Memory B cell (primary cell): ENCODE results near the gene GAN.

ENCODE experiments used
- ATAC-seq: fragments of 150-1000 bp; cut with Tn5 transposase; 2 replicates; pipeline ENCODE4 v1.10.0; 2021; ENCODE audit warnings: low read depth, mild to moderate bottlenecking, moderate library complexity
- DNase-seq, 2 donors: peaks; one replicate each; pipeline ENCODE4 v3.0.0; 2022; ENCODE audit warnings: low spot score in 2 of 2
- H3K27ac Mint-ChIP-seq: one replicate; pipeline ENCODE4 v1.8.0; 2022; ENCODE audit warnings: mild to moderate bottlenecking, moderate library complexity, mixed read lengths
- H3K27me3 Mint-ChIP-seq: one replicate; pipeline ENCODE4 v1.8.0; 2022; ENCODE audit warnings: mixed read lengths
- H3K36me3 Mint-ChIP-seq: one replicate; pipeline ENCODE4 v1.8.0; 2022; ENCODE audit warnings: mild to moderate bottlenecking, mixed read lengths
- H3K4me1 Mint-ChIP-seq: one replicate; pipeline ENCODE4 v1.8.0; 2022; ENCODE audit warnings: mixed read lengths
- H3K4me3 Mint-ChIP-seq: one replicate; pipeline ENCODE4 v1.8.0; 2022; ENCODE audit warnings: mild to moderate bottlenecking, moderate library complexity, mixed read lengths
- H3K9me3 Mint-ChIP-seq: one replicate; pipeline ENCODE4 v1.8.0; 2022; ENCODE audit warnings: mixed read lengths

Gene GAN, protein sequence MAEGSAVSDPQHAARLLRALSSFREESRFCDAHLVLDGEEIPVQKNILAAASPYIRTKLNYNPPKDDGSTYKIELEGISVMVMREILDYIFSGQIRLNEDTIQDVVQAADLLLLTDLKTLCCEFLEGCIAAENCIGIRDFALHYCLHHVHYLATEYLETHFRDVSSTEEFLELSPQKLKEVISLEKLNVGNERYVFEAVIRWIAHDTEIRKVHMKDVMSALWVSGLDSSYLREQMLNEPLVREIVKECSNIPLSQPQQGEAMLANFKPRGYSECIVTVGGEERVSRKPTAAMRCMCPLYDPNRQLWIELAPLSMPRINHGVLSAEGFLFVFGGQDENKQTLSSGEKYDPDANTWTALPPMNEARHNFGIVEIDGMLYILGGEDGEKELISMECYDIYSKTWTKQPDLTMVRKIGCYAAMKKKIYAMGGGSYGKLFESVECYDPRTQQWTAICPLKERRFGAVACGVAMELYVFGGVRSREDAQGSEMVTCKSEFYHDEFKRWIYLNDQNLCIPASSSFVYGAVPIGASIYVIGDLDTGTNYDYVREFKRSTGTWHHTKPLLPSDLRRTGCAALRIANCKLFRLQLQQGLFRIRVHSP

DNA sequence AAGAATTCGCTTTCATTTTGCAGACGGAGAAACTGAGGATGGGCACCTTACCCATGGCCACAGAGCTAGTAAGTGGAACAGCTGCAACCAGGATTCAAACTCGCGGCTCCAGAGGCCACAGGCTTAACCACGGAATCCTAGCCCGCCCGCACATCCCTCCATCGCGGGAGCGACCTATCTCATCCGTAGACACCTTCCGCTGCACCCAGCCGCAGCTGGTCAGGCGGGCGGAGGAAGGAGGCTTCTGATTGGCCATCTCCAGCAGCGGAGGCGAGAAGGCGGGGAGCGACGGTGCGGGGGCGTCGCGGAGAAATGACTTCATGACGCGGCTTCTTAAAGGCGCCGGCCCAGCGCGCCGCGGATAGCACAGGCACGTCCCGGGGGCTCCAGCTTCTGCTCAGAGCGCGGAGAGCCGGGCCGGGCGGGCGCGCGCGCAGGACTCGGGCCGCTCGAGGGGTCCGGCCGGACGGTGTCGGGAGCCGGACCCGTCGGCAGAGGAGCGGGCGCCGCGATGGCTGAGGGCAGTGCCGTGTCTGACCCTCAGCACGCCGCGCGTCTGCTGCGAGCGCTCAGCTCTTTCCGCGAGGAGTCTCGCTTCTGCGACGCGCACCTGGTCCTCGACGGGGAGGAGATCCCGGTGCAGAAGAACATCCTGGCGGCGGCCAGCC, at the start of gene GAN:
Gene GAN, plus strand, starts transcription at position 360 of the 668 bp plus-strand sequence. Its CDS starts 152 bp downstream, at position 512.
- no peaks in the 10 kb centered on the region for H3K9me3 Mint-ChIP-seq
- peaks cover 22% of the 10 kb centered on the region for H3K4me1 Mint-ChIP-seq
- no peaks in the 10 kb centered on the region for H3K27me3 Mint-ChIP-seq

DNA sequence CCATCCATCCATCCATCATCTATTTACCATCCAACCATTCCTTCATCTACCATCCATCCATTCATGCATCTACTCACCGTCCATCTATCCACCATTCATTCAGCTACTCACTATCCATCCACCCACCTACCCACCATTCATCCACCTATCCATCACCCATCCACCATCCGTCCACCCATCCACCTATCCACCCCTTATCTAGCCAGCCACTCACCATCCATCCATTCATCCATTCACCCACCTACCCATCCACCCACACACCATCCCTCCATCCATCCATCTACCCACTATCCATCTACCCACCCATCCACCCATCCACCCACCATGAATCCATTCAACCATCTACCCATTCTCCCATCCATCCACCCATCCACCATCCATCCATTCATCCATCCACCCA, 49.7 kb upstream of the GAN start:
- peaks cover 6% of the 10 kb centered on the region for H3K9me3 Mint-ChIP-seq
- H3K4me1 Mint-ChIP-seq: no peaks in the 10 kb centered on the region
- H3K36me3 Mint-ChIP-seq: peaks cover 3% of the 10 kb centered on the region
- H3K4me3 Mint-ChIP-seq: no peak overlapping the region
- no peak overlapping the region for H3K27ac Mint-ChIP-seq
- peaks cover 10% of the 10 kb centered on the region for H3K27me3 Mint-ChIP-seq
- no peak for ATAC-seq
- no peak for DNase-seq

More for the DNA sequence above, at the start of gene GAN:
- Mint-ChIP-seq H3K27ac (peak within 1 kb of the TSS; percentile 88), H3K4me3 (peak within 1 kb of the TSS; percentile 90), H3K36me3 (peaks cover 2% of the 10 kb centered on the region)
- DNase-seq: peak; percentile 88
- ATAC-seq: peak; percentile 93

DNA sequence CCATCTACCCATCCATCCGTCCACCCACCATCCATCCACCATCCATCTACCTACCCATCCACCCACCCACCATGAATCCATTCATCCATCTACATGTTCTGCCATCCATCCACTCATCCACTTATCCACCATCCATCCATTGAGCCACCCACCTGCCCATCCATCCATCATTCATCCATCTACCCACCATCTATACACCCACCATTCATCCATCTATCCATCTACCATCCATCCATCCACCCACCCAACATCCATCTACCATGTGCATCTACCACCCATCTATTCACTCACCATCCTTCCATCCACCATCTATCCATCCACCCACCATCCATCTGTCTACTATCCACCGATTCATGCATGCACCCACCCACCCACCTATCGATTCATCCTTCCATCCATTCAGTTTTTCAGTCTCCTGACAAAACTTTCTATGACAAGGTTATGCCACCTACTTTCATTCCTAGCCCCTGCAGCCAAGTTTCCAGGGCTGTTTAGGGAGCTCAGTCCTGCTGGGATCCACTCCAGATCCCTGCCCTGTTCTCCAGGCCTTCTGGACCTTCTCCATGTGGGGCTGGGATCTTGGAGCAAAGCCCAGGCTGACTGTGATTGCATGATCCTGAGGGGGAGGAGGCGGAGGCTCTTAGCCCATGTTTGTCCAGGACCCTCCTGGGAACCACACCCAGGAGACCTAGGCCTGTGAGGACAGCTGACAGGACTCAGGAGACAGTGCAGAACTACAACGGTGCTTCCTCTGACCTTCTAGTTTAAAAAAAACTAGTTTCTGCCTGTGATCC, 48.9 kb upstream of the GAN start:
- peaks cover 6% of the 10 kb centered on the region for H3K9me3 Mint-ChIP-seq

GRCh38 chr16:81266680-81267095, 48.1 kb upstream of the GAN start:
- no peak for ATAC-seq
- no peak overlapping the region for H3K27ac Mint-ChIP-seq
- no peaks in the 10 kb centered on the region for H3K4me1 Mint-ChIP-seq
- no peak for DNase-seq
- H3K27me3 Mint-ChIP-seq: peaks cover 14% of the 10 kb centered on the region
- H3K36me3 Mint-ChIP-seq: peaks cover 3% of the 10 kb centered on the region
- no peak overlapping the region for H3K4me3 Mint-ChIP-seq
- peaks cover 6% of the 10 kb centered on the region for H3K9me3 Mint-ChIP-seq

More for the DNA sequence above, 48.9 kb upstream of the GAN start:
- Mint-ChIP-seq H3K4me3 (no peak overlapping the region), H3K27me3 (peaks cover 10% of the 10 kb centered on the region), H3K36me3 (peaks cover 3% of the 10 kb centered on the region), H3K4me1 (no peaks in the 10 kb centered on the region), H3K27ac (no peak overlapping the region)
- no peak for DNase-seq
- ATAC-seq: no peak

DNA sequence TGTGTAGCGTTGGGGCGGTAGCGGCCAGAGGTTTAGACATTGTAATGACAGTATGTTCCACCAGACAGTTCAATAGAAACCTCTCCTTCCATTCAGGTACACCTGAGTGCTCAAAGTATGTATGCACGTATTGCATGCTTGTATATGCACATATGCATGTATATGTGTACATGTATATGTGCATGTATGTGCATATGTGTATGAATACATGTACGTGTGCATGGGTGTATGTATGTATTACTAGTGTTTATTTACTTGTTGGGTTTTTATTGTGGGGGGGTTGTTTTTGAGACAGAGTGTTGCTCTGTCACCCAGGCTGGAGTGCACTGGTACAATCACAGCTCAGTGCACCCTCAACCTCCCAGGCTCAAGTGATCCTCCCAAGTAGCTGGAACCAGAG, 46.3 kb upstream of the GAN start:
- Mint-ChIP-seq H3K36me3 (peaks cover 3% of the 10 kb centered on the region), H3K27ac (no peak overlapping the region), H3K9me3 (peaks cover 6% of the 10 kb centered on the region), H3K4me1 (no peaks in the 10 kb centered on the region), H3K4me3 (no peak overlapping the region), H3K27me3 (peaks cover 16% of the 10 kb centered on the region)
- no peak for ATAC-seq
- DNase-seq: no peak

DNA sequence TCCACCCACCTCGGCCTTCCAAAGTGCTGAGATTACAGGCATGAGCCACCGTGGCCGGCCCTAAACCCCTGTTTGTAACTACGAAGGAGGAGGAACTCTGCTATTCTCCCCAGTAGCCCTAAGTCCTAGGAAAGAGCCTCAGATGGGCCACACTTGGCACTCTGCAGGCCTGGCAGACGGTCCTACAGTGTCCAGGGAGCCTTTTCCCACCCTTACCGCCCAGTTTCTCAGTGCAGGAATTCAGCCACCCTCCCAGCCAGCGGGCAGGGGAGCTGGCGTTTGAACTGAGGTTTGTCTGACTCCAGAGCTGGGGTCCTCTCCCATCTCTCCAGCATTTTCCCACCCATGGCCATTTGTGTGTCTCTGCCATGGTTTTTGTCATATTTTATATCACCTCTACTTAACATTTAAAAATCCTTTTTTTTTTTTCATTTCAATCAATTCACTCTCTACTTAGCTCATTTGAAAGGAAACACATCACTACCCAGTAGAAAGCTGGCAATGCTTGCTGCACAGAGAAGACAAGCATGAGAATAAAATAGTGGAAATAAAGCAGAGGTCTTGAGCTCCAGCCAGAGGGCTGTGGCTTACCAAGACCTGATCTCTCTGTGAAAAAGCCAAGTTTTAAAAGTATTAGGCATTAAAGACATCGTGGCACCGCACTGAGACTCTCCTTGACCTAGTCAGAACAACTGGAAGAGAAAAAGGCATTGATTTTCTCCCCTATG, 41.4 kb upstream of the GAN start:
- Mint-ChIP-seq H3K27me3 (peaks cover 10% of the 10 kb centered on the region), H3K36me3 (no peaks in the 10 kb centered on the region), H3K4me3 (no peak overlapping the region), H3K9me3 (no peaks in the 10 kb centered on the region), H3K4me1 (no peaks in the 10 kb centered on the region), H3K27ac (no peak overlapping the region)
- ATAC-seq (no peak), DNase-seq (no peak)

DNA sequence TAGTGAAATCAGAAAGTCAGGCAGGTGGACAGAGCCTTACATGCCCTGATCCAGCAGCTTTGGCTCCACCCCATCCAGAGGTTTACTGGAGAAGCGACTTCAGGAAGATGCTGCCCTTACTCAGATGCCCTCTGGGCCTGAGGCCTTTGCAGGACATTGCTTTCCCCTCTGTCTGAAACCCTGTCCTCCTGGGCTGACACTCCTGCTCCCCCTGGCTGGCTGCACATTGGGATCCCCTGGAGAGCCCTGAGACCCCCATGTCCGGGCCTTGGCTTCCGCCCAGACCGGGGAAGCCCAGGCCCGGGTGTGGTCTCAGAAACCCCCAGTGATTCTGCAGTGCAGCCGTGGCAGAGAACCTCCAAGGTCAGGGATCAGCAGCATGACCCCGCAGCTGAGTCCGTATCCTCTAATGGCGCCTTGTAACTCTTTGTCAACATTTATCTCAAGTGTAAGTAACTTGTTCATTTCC, 39.7 kb upstream of the GAN start:
- H3K9me3 Mint-ChIP-seq: no peaks in the 10 kb centered on the region
- peaks cover 8% of the 10 kb centered on the region for H3K27me3 Mint-ChIP-seq
- no peaks in the 10 kb centered on the region for H3K4me1 Mint-ChIP-seq
- no peak for ATAC-seq
- no peak overlapping the region for H3K4me3 Mint-ChIP-seq
- DNase-seq: no peak
- no peak overlapping the region for H3K27ac Mint-ChIP-seq
- no peaks in the 10 kb centered on the region for H3K36me3 Mint-ChIP-seq

DNA sequence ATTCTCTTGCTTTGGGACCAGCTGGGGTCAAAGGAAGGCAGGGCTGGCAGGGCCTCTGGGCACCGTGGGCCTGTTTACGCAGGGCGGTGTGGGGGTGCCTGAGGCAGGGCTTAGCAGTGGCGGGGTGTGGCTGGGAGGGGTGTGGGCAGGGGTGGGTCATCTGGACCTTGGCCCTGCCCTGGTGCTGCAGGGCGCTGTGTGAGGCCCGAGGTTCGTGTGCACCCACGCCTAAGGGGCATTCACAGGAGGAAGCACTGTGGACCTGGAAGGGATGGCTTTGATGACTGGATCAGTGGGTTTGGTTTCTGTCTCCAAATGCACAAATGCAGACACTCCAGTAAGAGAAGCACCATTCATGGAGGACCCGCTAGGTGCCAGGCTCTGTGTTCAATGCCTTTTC, 39.0 kb upstream of the GAN start:
- Mint-ChIP-seq H3K27ac (no peak overlapping the region), H3K4me3 (no peak overlapping the region), H3K27me3 (peaks cover 9% of the 10 kb centered on the region), H3K9me3 (no peaks in the 10 kb centered on the region), H3K36me3 (no peaks in the 10 kb centered on the region), H3K4me1 (no peaks in the 10 kb centered on the region)
- DNase-seq (no peak), ATAC-seq (no peak)

- Mint-ChIP-seq H3K4me1 (no peaks in the 10 kb centered on the region), H3K9me3 (no peaks in the 10 kb centered on the region), H3K27ac (no peak overlapping the region), H3K36me3 (no peaks in the 10 kb centered on the region), H3K27me3 (peaks cover 9% of the 10 kb centered on the region), H3K4me3 (no peak overlapping the region)
- ATAC-seq (no peak), DNase-seq (no peak)
These were observed 38.4 kb upstream of the GAN start for GRCh38 chr16:81276323-81276722.

DNA sequence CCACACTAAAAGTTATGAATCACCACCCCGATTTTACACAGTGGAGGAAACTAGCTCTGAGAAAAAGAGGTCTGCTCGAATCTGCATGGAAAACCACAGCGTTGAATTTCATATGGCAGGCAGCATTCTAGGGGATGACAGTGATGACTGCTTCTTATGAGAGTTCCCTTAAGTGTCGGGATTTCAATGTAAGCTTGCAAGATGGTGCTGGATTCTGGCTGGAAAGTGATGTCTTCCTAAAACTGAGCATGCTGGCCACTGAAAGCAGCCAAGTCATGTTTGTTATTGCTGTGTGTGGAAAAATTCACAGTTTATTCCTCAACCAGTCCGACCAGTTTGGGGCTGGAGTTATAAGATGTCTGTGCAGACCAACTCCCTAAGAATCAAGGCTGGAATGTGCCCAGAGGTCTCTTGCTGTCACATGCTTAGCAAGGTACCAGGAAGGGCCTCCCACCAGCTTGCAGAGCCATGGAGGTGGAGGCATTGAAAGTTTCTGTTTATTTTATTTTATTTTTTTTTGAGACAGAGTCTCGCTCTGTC, 37.2 kb upstream of the GAN start:
- H3K4me1 Mint-ChIP-seq: no peaks in the 10 kb centered on the region
- no peak for DNase-seq
- peaks cover 3% of the 10 kb centered on the region for H3K27me3 Mint-ChIP-seq
- H3K9me3 Mint-ChIP-seq: no peaks in the 10 kb centered on the region
- no peak overlapping the region for H3K4me3 Mint-ChIP-seq
- no peak for ATAC-seq
- no peak overlapping the region for H3K27ac Mint-ChIP-seq
- no peaks in the 10 kb centered on the region for H3K36me3 Mint-ChIP-seq

GRCh38 chr16:81278526-81278925, 36.2 kb upstream of the GAN start:
- DNase-seq (no peak), ATAC-seq (no peak)
- Mint-ChIP-seq H3K4me1 (no peaks in the 10 kb centered on the region), H3K36me3 (no peaks in the 10 kb centered on the region), H3K27me3 (peaks cover 3% of the 10 kb centered on the region), H3K9me3 (no peaks in the 10 kb centered on the region), H3K27ac (no peak overlapping the region), H3K4me3 (no peak overlapping the region)

DNA sequence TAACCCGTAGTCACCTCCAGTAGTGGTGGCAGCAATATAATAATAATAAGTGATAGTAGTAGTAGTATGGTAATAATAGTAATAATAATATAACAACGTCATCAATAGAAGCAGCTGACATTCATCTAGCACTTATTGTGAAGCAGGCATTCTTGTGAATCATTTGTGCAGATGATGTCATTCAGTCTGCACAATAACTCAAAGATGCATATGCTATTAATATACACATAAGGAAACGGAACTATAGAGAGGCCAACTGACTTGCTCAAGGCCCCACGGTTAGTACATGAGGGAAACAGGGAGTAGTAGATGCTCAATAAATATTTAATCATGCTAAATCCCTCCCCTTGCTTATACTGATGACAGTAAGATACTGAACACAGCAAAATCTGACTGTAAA, 35.4 kb upstream of the GAN start:
- DNase-seq: no peak
- H3K27me3 Mint-ChIP-seq: peaks cover 3% of the 10 kb centered on the region
- ATAC-seq: no peak
- no peak overlapping the region for H3K4me3 Mint-ChIP-seq
- H3K27ac Mint-ChIP-seq: no peak overlapping the region
- no peaks in the 10 kb centered on the region for H3K36me3 Mint-ChIP-seq
- no peaks in the 10 kb centered on the region for H3K9me3 Mint-ChIP-seq
- no peaks in the 10 kb centered on the region for H3K4me1 Mint-ChIP-seq

DNA sequence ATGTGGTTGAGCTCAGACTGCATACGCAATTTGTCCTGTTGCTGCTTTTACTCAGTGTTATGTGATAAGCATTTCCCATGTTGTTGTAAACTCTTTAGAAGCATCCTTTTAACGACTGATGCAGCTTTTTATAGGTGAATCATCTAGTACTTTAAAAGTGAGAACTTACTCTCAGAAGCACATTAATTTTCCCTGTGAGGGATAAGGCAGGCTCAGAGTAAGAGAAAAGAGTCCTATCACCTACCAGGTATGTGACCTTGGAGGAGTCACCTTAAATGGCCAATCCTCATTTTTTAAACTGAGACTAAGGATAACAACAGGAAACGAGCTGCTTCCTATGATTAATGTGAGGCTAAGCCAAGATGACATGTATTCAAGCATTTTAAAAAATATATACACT, 34.4 kb upstream of the GAN start:
- ATAC-seq: no peak
- peaks cover 2% of the 10 kb centered on the region for H3K27me3 Mint-ChIP-seq
- H3K4me1 Mint-ChIP-seq: no peaks in the 10 kb centered on the region
- no peak overlapping the region for H3K4me3 Mint-ChIP-seq
- H3K9me3 Mint-ChIP-seq: no peaks in the 10 kb centered on the region
- H3K36me3 Mint-ChIP-seq: no peaks in the 10 kb centered on the region
- no peak overlapping the region for H3K27ac Mint-ChIP-seq
- DNase-seq: no peak
